ENCODE results near the gene DGCR2.
A peak's percentile ranks its signal among the peaks of the same experiment; 100 is the strongest.
"Not testable (repeated sequence)": the region's sequence is repeated elsewhere in the genome, so short reads cannot be mapped to it uniquely, and the experiment has no call there.

DGCR2 gene, protein sequence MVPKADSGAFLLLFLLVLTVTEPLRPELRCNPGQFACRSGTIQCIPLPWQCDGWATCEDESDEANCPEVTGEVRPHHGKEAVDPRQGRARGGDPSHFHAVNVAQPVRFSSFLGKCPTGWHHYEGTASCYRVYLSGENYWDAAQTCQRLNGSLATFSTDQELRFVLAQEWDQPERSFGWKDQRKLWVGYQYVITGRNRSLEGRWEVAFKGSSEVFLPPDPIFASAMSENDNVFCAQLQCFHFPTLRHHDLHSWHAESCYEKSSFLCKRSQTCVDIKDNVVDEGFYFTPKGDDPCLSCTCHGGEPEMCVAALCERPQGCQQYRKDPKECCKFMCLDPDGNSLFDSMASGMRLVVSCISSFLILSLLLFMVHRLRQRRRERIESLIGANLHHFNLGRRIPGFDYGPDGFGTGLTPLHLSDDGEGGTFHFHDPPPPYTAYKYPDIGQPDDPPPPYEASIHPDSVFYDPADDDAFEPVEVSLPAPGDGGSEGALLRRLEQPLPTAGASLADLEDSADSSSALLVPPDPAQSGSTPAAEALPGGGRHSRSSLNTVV

GRCh38 chr22:19122143-19122751, at the start of gene DGCR2:
Gene DGCR2, minus strand, starts transcription at chr22:19122412. Its CDS starts 206 bp downstream, at chr22:19122206.
- DNase-seq (ENCODE audit: low read depth in 1 of 2, low spot score in 1 of 2), result peak; percentile 94 to 95

- DNase-seq (ENCODE audit: low read depth in 1 of 2, low spot score in 1 of 2), result no peak
Observed at GRCh38 chr22:19169947-19170318, 47.7 kb upstream of the DGCR2 start.

- DNase-seq (ENCODE audit: low read depth in 1 of 2, low spot score in 1 of 2), result no peak
Observed at GRCh38 chr22:19169002-19169946, 47.1 kb upstream of the DGCR2 start.

GRCh38 chr22:19168088-19168890, 46.1 kb upstream of the DGCR2 start:
- DNase-seq (ENCODE audit: low read depth in 1 of 2, low spot score in 1 of 2), result no peak

GRCh38 chr22:19167106-19167869, 45.1 kb upstream of the DGCR2 start:
- no peak for DNase-seq (ENCODE audit: low read depth in 1 of 2, low spot score in 1 of 2)

GRCh38 chr22:19166421-19166820, 44.2 kb upstream of the DGCR2 start:
- no peak for DNase-seq (ENCODE audit: low read depth in 1 of 2, low spot score in 1 of 2)

DNA sequence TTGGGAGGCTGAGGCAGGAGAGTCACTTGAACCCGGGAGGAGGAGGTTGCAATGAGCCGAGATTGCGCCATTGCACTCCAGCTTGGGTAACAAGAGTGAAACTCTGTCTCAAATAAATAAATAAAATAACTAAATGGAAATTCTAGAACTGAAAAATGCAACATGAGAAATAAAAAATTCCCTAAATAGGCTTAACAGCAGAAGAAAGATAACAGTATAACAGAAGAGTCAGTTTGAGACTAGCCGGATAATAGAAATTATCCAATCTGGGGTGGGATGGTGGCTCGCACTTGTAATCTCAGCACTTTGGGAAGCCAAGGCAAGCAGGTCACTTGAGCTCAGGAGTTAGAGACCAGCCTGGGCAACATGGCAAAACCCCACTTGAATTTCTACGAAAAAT, 42.2 kb upstream of the DGCR2 start:
- DNase-seq (ENCODE audit: low read depth in 1 of 2, low spot score in 1 of 2), result no peak

DNA sequence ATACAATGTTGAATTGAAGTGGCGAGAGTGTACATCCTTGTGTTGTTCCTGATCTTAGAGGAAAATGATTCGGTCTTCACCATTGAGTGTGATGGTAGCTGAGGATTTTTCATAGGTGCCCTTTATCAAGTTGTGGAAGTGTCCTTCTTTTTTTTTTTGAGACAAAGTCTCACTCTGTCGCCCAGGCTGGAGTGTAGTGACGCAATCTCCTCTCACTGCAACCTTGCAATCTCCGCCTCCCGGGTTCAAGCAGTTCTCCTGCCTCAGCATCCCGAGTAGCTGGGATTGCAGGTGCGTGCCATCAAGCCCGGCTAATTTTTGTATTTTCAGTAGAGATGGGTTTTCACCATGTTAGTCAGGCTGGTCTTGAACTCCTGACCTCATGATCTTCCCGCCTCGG, 36.4 kb upstream of the DGCR2 start:
- not testable (repeated sequence) for DNase-seq (ENCODE audit: low read depth in 1 of 2, low spot score in 1 of 2)

GRCh38 chr22:19156109-19156508, 33.9 kb upstream of the DGCR2 start:
- DNase-seq (ENCODE audit: low read depth in 1 of 2, low spot score in 1 of 2), result not testable (repeated sequence)

- DNase-seq (ENCODE audit: low read depth in 1 of 2, low spot score in 1 of 2), result no peak
Observed at GRCh38 chr22:19152942-19153883, 31.0 kb upstream of the DGCR2 start.

DNA sequence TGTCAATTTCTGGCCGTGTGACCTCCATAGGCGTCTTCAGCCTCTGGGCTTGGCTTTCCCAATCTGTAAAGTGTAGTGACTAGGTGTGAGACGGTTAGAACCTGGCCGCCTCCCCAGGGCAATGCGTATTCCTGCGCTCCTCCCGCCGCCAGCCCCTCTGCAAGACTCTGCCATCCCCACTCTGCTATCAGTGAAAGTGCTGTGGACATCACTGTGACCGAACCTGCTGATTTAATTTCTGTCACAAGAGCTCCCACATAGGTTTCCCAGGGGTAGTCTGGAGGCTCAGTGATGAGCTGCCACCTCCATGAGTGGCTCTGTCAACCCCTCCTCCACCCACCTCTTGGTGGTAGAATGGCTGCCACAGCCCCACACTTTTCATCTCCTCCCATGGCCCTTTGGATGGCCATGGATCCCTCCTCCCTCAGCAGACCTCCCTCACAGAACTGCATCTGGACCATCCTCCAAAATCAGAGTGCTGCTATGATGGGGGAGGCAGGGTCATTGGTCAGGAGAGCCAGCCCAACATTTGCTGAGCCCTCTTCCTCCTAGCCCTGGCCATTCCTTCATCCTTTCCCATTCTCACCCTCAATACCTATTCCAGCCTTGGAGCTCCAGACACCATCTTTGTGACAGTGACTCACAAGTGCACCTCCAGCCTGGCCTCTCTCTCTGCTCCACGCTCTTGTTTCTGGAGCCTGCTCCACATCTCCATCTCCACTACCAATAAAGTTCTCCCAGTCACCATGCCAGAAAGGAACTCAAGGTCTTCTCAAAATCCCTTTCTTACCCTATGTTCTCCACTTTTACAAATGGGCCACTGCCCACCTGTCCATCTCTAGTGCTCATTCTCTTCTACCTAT, 29.3 kb upstream of the DGCR2 start:
- DNase-seq (ENCODE audit: low read depth in 1 of 2, low spot score in 1 of 2), result no peak

GRCh38 chr22:19150482-19151328, 28.5 kb upstream of the DGCR2 start:
- no peak for DNase-seq (ENCODE audit: low read depth in 1 of 2, low spot score in 1 of 2)

DNA sequence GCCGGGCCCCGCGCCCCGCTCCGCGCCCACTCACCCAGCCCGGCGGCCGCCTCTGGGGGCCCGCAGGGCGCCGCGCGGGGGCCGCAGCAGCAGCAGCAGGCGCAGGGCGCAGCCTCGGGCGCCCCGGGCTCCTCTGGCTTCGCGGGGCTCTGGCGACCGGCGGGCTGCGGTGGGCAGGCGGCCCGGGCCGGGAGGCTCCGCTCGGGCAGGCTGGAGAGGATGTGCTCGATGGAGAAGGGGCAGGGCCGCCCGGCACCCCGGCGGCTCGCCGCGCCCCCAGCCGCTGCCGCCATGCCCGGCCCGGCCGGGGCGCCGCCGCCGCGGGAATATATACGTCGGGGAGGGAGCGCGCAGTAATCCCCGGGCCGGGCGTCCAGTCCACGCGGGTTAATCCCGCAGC, 27.8 kb upstream of the DGCR2 start, which contains the start of gene GSC2:
TSS of gene GSC2 (minus strand) at position 302 of the 400 bp plus-strand sequence. CDS start at position 293, 9 bp downstream.
- no peak for DNase-seq (ENCODE audit: low read depth in 1 of 2, low spot score in 1 of 2)

DNA sequence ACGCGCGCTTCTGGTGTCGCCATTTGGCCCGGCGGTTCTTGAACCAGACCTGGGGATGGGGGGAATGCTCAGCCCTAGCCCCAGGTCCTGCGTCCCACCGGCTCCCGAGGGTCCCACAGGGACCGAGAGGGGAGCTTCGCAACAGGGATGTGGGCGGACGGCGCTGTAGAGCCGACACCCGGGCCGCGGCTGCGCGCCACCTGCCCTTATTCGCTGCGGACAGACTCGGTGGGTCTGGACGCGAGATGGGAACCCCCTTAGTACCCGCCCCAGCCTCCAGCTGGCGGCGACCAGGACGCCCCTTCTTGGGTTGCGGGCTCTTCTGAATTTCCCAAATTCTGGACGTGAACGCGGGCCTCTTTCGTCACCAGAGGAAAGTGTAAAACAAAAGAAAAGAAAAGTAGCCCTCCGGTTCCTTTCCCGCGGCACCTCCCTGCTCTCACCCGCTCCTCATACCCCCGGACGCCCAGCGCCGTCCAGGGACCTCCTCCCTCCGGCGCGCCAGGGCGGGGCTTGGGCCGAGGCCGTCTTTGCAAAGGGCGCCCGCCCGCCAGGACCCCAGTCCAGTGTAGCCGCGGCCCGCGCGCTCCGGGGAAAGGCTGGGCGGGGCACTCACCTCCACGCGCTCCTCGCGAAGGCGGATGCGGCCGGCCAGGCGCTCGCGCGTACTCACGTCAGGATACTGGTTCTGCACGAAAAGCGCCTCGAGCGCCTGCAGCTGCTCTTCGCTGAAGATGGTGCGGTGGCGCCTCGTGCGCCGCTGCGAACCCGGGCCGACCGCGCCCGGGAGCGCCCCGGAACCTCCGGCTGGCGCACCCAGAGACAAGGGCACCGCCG, 27.1 kb upstream of the DGCR2 start:
- DNase-seq (ENCODE audit: low read depth in 1 of 2, low spot score in 1 of 2), result no peak

GRCh38 chr22:19148417-19149046, 26.3 kb upstream of the DGCR2 start:
- no peak for DNase-seq (ENCODE audit: low read depth in 1 of 2, low spot score in 1 of 2)

Measured in activated CD4-positive, alpha-beta T cell treated with anti-CD3 and anti-CD28 coated beads, Interleukin-2, amount 50 U/mL, for 24 hours (primary cell).